Measurements from ENCODE around the gene NEK2.
A peak's percentile ranks its signal among the peaks of the same experiment; 100 is the strongest.

DNA sequence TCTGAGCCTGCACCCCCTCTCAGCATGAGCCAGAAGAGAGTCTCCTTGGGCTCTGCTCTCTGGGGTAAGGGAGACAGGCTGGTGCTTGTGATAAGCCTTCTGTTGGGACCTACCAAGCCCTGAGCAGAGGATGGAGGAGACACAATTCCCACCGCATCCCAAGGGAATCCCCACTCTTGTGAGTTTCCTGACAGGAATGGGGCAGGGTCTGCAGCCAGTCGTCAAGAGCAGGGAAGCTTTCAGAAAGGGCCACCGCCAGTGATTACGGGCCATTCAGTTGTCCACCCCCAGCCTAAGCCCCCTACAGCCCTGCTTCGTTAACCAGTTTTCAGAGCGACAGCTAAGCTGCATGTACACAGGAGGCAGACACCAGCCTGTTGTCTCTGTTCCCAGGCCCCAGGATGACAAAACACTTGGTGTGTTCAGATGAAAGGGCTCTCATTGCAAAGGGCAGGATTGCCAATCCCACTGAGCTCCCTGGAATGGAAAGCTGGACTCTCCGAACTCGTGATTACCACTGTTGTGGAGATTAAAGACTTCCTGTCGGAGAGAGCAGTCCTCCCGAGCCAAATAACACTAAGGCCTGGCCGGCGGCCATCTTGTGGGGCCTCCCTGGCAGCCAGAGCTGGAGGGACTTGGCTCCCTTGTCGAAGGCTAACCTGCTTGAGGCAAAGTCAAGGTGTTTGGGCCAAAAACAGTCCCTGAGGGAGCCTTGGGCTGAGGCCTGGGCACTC is 59.0 kb downstream of the NEK2 start:
- TF ChIP-seq CTCF (IDR thresholded peaks at IDR 0.05 in 8 of 11, conservative IDR thresholded peaks at IDR 0.05 in 3 of 11) = no peak
- no peak for TF ChIP-seq POLR2A (IDR thresholded peaks at IDR 0.05)
- peak in 2 of 3 donors; percentile 14 to 31 for TF ChIP-seq POLR2AphosphoS5 (IDR thresholded peaks at IDR 0.05)

All from spleen (tissue), 7 donors.